Measurements from ENCODE around the gene EIF2B2.

The EIF2B2 gene

GRCh38 chr14:75041613-75042012, 38.9 kb downstream of the EIF2B2 start:
- DNase-seq (ENCODE audit: low read depth in 3 of 3, low spot score in 1 of 3), result no peak

DNA sequence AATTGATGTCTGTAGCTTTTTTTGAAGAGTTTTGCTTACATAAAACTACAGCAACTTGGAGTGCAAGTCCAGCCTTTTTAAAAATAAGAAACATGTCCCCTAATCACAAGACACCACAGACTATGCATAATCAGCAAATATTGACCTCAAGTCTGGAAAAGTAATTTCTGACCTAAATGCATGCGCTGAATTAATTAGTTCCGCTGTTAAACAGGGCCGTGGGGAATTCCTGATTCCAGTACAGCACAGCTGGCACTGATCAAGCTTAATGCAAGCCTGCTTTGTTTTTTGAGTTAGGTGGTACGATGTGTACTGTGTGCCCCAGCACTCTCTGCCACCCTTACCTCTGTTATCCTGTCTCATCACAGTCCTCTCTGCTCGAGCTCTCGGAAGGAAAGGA, 39.3 kb downstream of the EIF2B2 start:
- DNase-seq (ENCODE audit: low read depth in 3 of 3, low spot score in 1 of 3), result no peak

- DNase-seq (ENCODE audit: low read depth in 3 of 3, low spot score in 1 of 3), result no peak
These were observed 41.6 kb downstream of the EIF2B2 start for GRCh38 chr14:75044322-75044721.

- DNase-seq (ENCODE audit: low read depth in 3 of 3, low spot score in 1 of 3), result no peak
These were observed 42.0 kb downstream of the EIF2B2 start for GRCh38 chr14:75044752-75045151.

DNA sequence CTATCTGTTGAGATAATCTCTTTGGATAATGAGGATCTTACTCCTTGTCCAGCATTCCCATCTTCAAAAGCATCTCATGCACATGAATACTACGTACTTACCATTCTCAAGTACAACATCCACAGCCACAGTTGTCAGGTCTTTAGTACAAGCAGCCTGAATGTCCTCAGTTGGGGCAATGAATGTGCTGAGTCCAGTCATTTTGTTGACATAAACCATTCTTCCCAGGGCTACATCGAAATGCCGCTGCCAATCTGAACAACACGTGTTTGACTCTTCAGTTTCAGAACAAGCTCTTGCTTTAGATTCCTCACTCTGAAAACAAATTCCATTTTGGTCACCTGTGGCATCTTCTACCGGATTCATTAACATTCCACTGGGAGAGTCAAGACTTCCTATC, 43.6 kb downstream of the EIF2B2 start:
- no peak for DNase-seq (ENCODE audit: low read depth in 3 of 3, low spot score in 1 of 3)

- no peak for DNase-seq (ENCODE audit: low read depth in 3 of 3, low spot score in 1 of 3)
These were observed 44.2 kb downstream of the EIF2B2 start for GRCh38 chr14:75046899-75047298.

- no peak for DNase-seq (ENCODE audit: low read depth in 3 of 3, low spot score in 1 of 3)
These were observed 44.8 kb downstream of the EIF2B2 start for GRCh38 chr14:75047506-75047905.

GRCh38 chr14:75048101-75048500, 45.4 kb downstream of the EIF2B2 start:
- no peak for DNase-seq (ENCODE audit: low read depth in 3 of 3, low spot score in 1 of 3)

GRCh38 chr14:75049136-75049535, 46.4 kb downstream of the EIF2B2 start:
- no peak for DNase-seq (ENCODE audit: low read depth in 3 of 3, low spot score in 1 of 3)

- no peak for DNase-seq (ENCODE audit: low read depth in 3 of 3, low spot score in 1 of 3)
These were observed 47.0 kb downstream of the EIF2B2 start for GRCh38 chr14:75049731-75050201.

DNA sequence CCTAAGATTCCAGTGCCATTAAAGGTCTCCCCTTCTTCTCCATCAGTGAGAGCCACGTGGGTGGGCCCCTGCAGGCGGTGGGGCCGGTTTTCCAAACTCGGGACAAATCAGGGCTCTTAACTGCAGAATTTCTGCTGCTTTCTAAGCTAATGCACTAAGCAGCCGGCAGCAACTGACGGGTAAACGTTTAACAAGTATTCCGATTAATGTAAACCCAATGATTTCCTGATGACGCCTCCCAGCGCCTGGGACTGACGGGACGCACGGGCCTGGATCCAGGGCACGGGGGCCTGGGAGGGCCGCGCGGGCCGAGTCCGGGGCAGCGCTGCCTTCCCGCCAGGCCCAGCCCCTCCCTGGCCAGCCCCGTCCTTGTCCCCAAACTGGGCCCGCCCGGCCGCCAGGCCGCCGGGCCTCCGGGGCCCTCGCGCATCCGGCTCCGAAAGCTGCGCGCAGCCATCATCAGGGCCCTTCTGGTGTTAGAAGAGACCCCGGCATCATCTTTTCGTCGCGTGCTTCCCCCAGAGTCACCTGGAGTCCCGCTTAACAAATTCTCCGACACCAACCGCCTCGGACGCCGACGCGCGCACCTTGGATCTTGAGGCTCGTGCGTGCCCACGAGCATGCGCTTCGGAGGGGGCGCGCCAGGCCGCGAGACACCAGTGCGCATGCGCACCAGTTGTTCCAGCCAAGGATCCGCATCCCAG, 48.3 kb downstream of the EIF2B2 start, which contains the start of gene MLH3:
MLH3 (minus strand) TSS at position 616 of the 704 bp plus-strand sequence. CDS start 1,812 bp downstream, outside the sequence.
- DNase-seq (ENCODE audit: low read depth in 3 of 3, low spot score in 1 of 3), result peak; percentile 52 to 67 (median 61)

DNA sequence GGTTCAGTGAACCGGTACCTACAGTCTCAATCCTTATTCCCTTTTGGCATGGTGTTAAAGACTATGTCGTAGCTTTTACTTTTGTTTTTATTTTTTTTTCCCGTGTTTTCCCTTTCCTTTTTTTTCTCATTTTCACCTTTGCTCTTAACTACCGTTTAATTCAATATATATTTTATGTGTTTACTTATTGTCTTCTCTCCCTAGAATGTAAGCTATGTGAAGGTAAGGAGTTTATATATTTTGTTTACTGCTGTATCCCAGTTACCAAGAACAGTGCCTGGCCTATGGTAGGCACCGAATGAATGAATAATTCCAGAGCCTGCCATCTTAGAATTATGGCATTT, 48.8 kb downstream of the EIF2B2 start:
- DNase-seq (ENCODE audit: low read depth in 3 of 3, low spot score in 1 of 3), result no peak

DNA sequence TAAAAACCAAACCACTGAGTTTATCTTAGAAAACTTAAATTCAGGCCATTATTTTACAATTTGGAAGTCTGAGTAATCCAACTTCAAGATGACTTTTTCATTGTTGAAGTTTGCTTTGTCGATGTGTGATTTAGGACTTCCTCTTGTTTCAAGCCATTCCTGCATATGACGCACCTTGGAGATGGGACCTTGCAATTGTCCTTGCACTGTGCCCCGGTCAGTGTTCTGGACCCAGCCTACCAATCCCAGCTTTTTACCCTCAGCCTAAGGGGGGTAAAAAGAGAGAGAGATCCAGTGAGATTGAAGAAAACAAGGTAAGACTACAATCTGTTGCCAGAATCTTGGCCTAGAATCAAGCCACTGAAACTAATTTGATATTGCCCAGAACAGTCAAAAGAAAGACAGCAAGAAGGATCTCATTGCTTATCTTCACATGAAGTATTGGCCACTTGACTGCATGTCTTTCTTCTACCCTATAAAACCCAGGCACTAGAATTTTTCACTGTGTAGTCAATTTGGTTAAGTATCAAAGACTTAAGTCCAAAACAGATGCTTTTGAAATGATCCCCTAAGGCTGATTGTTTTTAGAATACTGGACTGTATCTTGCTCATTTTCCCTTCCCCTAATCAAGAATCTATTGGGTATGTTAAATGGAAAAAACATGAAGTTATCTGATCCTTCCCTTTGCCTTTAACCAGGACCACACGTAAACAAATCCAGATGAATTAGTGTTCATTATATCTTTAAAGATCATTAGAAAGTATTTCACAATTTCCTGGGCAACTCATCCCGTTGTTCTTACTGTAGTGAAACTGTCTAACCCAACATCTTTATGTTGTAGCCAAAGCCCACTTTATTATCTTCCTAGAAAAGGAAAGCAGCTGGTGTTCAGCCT, 50.9 kb downstream of the EIF2B2 start:
- no peak for DNase-seq (ENCODE audit: low read depth in 3 of 3, low spot score in 1 of 3)

DNA sequence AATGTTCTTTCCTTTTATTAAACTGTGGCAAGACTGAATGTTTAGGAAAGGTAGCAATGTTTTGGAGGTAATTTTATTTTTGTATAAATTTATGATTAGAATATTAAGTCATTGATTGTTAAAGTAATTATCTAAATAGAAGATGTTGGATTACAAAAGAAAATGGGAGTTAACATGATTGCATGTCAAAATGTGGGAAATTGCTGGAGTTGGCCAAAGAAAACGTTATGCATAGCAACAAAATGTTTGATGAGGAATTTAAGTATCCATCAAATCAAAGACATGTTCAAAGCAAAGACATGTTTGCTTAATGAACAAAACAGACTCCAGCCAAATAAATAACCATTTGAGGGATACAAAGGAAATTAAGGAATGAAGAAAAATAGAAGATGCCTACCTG, 51.7 kb downstream of the EIF2B2 start:
- no peak for DNase-seq (ENCODE audit: low read depth in 3 of 3, low spot score in 1 of 3)

DNA sequence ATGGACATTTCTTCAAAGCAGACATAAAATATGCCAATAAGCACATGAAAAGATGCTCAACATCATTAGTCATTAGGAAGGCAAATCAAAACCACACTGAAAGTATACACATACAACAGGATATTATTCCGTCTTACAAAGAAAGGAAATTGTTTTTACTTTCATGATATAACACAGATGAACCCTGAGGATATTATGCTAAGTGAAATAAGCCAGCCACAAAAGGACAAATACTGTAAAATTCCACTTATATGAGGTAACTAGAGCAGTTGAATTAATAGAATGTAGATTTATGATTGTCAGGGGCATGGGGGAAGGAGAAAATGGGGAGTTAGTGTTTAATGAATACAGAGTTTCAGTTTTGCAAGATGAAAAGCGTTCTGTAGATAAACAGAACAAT, 56.9 kb downstream of the EIF2B2 start:
- no peak for DNase-seq (ENCODE audit: low read depth in 3 of 3, low spot score in 1 of 3)

- DNase-seq (ENCODE audit: low read depth in 3 of 3, low spot score in 1 of 3), result no peak
These were observed 57.7 kb downstream of the EIF2B2 start for GRCh38 chr14:75060420-75060819.

All from stimulated activated CD4-positive, alpha-beta T cell treated with anti-CD3 and anti-CD28 coated beads, TNF-alpha, amount 100 ng/mL, for 1 hour (primary cell).